GM12874 (cell line): ENCODE data around the gene CDADC1.

Source experiments
- TF ChIP-seq, protein P1 (sequence below): IDR thresholded peaks from 2 replicates; pipeline ENCODE4 v1.5.1; 2011; ENCODE audit warnings: low read depth, mild to moderate bottlenecking, control low read depth, low read length, moderate library complexity; ENCODE audit not compliant: insufficient read depth

CDADC1 gene

DNA sequence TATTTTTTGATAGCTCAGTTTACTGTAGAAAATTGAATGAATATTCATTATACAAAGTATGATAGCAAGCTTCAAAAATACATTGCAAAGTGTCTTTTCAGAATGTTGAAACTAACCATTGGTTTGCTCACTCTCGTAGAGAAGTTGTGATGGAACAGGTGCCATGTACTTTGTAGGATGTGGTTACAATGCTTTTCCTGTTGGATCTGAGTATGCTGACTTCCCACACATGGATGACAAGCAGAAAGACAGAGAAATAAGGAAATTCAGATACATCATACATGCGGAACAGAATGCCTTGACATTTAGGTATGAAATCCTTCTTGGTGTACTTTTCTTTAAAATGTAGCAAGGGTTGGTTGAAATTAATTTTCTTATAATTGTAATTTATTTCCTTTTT lies 30.5 kb downstream of the CDADC1 start:
- TF ChIP-seq, protein P1, sequence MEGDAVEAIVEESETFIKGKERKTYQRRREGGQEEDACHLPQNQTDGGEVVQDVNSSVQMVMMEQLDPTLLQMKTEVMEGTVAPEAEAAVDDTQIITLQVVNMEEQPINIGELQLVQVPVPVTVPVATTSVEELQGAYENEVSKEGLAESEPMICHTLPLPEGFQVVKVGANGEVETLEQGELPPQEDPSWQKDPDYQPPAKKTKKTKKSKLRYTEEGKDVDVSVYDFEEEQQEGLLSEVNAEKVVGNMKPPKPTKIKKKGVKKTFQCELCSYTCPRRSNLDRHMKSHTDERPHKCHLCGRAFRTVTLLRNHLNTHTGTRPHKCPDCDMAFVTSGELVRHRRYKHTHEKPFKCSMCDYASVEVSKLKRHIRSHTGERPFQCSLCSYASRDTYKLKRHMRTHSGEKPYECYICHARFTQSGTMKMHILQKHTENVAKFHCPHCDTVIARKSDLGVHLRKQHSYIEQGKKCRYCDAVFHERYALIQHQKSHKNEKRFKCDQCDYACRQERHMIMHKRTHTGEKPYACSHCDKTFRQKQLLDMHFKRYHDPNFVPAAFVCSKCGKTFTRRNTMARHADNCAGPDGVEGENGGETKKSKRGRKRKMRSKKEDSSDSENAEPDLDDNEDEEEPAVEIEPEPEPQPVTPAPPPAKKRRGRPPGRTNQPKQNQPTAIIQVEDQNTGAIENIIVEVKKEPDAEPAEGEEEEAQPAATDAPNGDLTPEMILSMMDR = no peak

DNA sequence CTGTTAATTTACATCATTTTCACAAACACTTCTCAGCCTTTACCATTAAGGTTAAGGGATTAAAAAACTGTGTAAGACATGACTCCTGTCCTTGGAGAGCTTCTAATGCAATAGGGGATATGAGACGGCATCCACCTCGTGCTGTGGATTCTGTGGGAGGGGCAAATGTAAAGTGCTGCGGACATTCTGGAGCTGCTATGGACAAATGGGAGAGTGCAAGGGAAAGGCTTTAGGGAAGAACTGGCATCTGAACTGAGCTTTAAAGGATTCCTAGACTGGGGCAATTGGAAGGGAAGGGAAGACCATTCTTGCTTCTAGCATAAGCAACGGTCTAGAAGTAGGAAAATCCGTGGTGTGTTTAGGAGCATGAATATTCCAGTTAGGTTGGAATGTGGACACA lies 31.4 kb downstream of the CDADC1 start:
- TF ChIP-seq, protein P1 = no peak

DNA sequence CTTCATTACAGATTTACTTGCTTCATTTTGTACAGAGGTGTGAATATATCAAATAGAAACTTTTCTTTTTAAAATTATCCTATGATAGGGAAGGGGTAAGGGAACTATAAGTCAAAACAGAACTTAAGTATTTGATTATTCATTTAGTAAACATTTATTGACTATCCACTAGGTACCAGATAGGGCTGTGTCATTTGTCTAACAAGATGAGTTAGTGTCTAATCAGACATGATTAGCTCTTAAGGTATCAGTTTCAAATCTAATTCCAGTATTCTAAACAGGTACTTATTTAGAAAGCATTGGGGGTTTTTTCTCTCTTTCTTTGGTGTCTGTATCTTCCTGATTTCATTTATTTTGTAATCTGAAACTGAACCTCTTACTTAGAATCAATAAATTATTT lies 32.2 kb downstream of the CDADC1 start:
- TF ChIP-seq, protein P1 = no peak

DNA sequence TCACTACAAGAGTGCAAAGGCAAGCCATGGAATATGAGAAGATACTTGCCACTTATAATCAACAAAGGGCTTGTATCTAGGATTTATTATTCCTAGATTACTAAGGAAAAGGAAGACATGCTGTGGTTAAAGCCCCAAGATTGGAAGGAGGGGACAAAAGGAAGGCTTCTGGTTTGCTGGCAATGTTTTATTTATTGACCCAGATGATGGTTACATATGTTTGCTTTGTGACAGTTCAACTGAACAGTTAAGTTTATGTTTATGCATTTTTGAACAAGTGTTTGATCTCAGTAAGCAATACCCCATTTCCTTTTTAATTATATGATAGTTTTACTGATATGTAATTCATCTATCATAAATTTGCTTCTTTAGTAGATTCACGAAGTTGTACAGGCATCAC lies 40.3 kb downstream of the CDADC1 start:
- TF ChIP-seq, protein P1 = no peak

DNA sequence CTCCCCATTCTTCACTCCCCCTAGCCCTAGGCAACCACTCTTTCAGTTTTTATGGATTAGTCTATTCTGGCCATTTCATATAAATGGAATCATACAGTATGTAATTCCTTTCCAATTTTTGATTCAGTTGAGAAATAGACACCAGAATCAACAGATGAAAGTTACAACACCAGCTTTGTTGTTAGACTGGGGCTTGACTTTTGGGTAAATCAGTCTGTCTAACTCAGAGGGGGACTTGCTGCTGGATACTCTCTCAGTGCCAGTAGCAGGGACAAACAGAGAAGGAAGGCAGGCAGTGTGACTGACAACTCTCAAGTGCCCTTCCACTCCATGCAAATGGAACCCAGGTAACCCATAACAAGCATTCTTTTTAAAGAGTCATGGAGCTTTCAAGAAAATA lies 40.7 kb downstream of the CDADC1 start:
- TF ChIP-seq, protein P1 = no peak

DNA sequence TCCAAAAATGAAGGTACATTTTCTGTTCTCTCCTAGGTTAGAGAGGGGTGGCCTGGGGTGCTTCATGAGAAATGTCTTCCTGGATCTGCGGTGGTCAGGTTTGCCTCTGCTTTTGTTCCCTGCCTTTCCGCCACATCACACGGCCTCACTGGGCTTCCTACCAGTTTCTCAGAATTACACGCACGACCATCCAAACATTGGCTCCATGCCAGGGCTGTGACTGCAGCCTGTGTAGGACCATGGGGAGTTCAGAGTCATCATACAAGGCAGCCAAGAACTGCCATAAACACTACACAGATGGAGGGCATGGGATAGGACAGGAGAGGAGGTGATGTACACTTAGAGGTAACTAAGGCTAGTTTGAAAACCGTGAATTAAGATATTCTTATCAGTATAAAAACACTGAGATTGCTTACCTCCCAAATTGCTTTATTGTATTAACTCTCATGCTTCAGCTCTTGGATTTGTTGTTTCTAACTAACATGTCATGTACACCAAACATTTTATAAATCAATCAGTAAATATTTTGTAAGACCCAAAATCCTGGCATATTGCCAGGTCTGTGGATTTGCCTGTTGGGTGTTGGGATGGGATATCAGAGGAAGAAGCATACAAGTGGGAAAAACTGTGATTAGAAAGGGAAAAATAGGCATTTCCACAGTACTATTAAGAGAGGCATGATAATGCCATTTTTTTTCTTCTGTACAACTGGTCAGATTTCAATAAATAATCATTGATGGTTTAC lies 45.2 kb downstream of the CDADC1 start:
- TF ChIP-seq, protein P1 = no peak

DNA sequence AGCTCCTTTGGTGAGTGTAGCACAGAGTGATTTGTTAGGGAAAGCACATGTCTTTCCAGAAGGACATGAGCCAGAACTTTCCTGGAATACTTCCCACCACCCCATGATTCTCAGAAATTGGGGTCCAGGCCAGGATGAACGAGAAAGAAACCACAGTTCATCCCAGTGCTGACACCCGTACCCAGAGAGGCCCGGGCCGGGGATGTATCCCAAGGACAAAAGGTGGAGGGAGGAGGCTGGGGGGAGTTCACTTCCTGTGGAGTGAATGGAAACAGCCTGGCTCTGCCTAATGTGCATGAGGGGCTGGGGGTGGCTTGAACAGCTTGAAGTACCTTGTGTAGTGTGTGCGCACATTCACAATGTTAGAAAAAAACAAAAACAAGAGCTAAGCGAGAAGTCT lies 47.5 kb downstream of the CDADC1 start:
- TF ChIP-seq, protein P1 = no peak
